Erythroblast (primary cell): ENCODE measurements around the gene PLXNA3.

Experiments used
- GATA1 ChIP-seq: IDR thresholded peaks from 2 replicates; pipeline ENCODE4 v1.6.1; 2011; ENCODE audit warnings: low read depth, mild to moderate bottlenecking, control low read depth, low read length, moderate library complexity
- POLR2A ChIP-seq: IDR thresholded peaks from 2 replicates; pipeline ENCODE4 v1.6.1; 2011; ENCODE audit warnings: mild to moderate bottlenecking, low read length

GRCh38 chrX:154446430-154446829 lies 11.7 kb upstream of the PLXNA3 start:
- TF ChIP-seq POLR2A (no peak), GATA1 (no peak)
